Esophagus (tissue), 2 donors: ENCODE data around the gene FBXO33. TPM values are rescaled to one million over a fixed set of nuclear protein-coding genes. Genes with fewer than 3 reads are reported as not detected.

Experiments
- H3K27ac ChIP-seq, 2 donors: one replicate each; pipeline ENCODE4 v1.5.1; 2013; ENCODE audit warnings: low read depth in 2 of 2, mild to moderate bottlenecking in 2 of 2, inconsistent platforms in 1 of 2, low read length in 1 of 2, moderate library complexity in 1 of 2
- H3K27me3 ChIP-seq, 2 donors: one replicate each; pipeline ENCODE4 v1.6.1; 2013; ENCODE audit warnings: low read length in 2 of 2, control low read depth in 1 of 2, mild to moderate bottlenecking in 1 of 2; ENCODE audit not compliant: insufficient read depth in 2 of 2, control insufficient read depth in 1 of 2
- H3K36me3 ChIP-seq, 2 donors: one replicate each; pipeline ENCODE4 v1.6.1; 2013; ENCODE audit warnings: low read length in 1 of 2; ENCODE audit not compliant: control insufficient read depth in 2 of 2, insufficient read depth in 2 of 2
- H3K4me1 ChIP-seq, 2 donors: one replicate each; pipeline ENCODE4 v1.6.1; 2013; ENCODE audit warnings: low read length in 1 of 2; ENCODE audit not compliant: control insufficient read depth in 2 of 2, insufficient read depth in 2 of 2
- H3K4me3 ChIP-seq, 2 donors: one replicate each; pipeline ENCODE4 v1.5.1; 2013; ENCODE audit warnings: low read length in 2 of 2, mild to moderate bottlenecking in 2 of 2, low read depth in 1 of 2, moderate library complexity in 1 of 2
- H3K9me3 ChIP-seq, 2 donors: one replicate each; pipeline ENCODE4 v1.6.1; 2013; ENCODE audit warnings: mild to moderate bottlenecking in 2 of 2, low read depth in 1 of 2, low read length in 1 of 2, moderate library complexity in 1 of 2; ENCODE audit not compliant: control insufficient read depth in 2 of 2, insufficient read depth in 1 of 2
- WGBS, 2 donors: extraction: QIAGEN DNeasy Blood & Tissue Kit; methylation state at CpG; one replicate each; pipeline ENCODE4 v1.1.7; 2013; 5-methylcytosine and 5-hydroxymethylcytosine counted together
- polyA plus RNA-seq, 2 donors: library from polyadenylated mRNA; stranded (reverse); fragments of 200-250 nt; gene quantifications; one replicate each; pipeline ENCODE4 v1.2.3, GENCODE V29; 2013
- donor health status: healthy with polysubstance abuse.
- donor health status: Bipolar disorder and iron deficiency.

FBXO33 gene
- polyA plus RNA-seq, 2 donors: 2.6 to 3.6 TPM

GRCh38 chr14:39452680-39453079 lies 20.4 kb upstream of the FBXO33 start:
- Histone ChIP-seq H3K27ac (no peak overlapping the region), H3K27me3 (no peaks in the 10 kb centered on the region), H3K9me3 (no peaks in the 10 kb centered on the region), H3K36me3 (no peaks in the 10 kb centered on the region), H3K4me1 (no peaks in the 10 kb centered on the region), H3K4me3 (no peak overlapping the region)
- WGBS, 2 donors: 91 to 95% methylated on average over 2 of the region's 2 CpGs

DNA sequence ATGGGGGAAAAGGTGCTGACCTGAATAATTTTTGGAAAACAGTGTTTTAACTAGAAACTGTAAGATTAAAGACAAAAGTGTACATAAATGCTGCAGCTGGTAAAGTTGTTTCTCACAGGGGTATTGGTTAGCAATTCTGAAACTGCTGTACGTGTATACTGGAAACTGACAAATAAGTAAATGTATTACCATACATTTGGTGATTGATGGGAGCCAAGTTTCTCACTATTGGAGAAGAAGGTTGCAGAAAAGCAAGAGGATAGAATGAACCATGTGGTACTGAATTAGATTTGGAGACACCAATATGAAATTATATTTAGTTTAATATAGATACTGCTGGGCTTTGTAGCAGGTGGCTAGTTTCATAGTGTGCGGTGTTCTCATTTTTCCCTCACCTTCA lies 19.6 kb upstream of the FBXO33 start:
- no peaks in the 10 kb centered on the region for H3K4me1 ChIP-seq
- H3K9me3 ChIP-seq: no peaks in the 10 kb centered on the region
- no peaks in the 10 kb centered on the region for H3K36me3 ChIP-seq
- 65 to 87% methylated on average over 2 of the region's 2 CpGs for WGBS, 2 donors
- H3K27ac ChIP-seq: no peak overlapping the region
- H3K27me3 ChIP-seq: no peaks in the 10 kb centered on the region
- no peak overlapping the region for H3K4me3 ChIP-seq

DNA sequence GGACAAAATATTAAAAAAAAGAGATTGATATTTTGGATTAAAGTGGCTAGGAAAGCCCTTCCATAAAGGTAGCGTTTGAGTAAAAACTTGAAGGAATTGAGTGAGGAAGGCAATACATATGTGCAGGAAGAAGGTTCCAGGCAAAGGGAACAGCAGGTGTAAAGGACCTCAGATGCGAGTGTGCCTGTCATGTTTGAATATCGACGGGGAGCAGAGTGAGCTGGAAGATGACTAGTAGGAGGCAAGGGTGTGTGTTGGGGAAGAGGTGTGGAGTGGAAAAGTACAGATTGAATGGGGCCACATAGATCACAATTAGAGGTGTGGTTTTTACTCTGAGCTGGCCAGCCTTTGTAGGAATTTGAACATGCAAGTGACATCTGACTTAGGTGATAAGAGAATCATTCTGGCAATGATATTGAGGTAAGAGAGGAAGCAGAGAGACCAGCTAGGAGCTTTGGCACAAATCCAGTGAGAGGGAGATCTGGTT lies 15.0 kb upstream of the FBXO33 start:
- Histone ChIP-seq H3K27me3 (no peaks in the 10 kb centered on the region), H3K4me3 (no peak overlapping the region), H3K27ac (no peak overlapping the region), H3K9me3 (peaks cover 0 to under 1% of the 10 kb centered on the region in 2 donors), H3K36me3 (no peaks in the 10 kb centered on the region), H3K4me1 (no peaks in the 10 kb centered on the region)
- WGBS, 2 donors: 74 to 80% methylated on average over 4 of the region's 4 CpGs

DNA sequence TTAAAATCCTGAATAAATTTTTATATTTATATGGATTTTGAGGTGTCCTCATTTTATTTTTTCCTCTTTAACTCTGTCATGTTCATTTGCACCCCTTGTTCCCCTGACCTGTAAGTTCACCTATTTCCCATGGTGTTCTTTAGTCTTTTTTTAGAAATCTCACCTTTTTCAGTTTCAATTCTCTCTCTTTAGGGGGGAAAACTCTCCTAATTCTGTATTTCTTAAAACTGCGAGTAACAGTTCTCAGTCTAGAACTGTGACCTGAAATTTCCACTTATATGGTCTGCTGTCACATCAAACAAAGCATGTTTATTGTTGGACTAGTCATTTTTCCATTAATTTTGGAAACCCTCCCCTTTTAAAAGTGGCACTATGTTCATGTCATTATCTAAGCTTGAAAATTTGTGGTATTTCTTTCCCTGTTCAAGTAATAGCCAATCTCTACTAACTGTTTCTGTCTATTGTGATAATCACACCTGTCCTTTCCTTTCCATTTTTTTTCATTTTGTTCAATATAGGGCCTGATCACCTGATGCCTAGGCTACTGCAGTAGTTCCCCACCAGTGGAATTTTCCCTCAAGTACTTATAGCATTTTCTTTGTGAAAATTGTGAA lies 14.0 kb upstream of the FBXO33 start:
- Histone ChIP-seq H3K27ac (no peak overlapping the region), H3K27me3 (no peaks in the 10 kb centered on the region), H3K9me3 (peaks cover 3 to 7% of the 10 kb centered on the region in 2 donors), H3K4me1 (no peaks in the 10 kb centered on the region), H3K4me3 (no peak overlapping the region), H3K36me3 (no peaks in the 10 kb centered on the region)
- WGBS, 2 donors: 85 to 95% methylated on average over 1 of the region's 1 CpG

DNA sequence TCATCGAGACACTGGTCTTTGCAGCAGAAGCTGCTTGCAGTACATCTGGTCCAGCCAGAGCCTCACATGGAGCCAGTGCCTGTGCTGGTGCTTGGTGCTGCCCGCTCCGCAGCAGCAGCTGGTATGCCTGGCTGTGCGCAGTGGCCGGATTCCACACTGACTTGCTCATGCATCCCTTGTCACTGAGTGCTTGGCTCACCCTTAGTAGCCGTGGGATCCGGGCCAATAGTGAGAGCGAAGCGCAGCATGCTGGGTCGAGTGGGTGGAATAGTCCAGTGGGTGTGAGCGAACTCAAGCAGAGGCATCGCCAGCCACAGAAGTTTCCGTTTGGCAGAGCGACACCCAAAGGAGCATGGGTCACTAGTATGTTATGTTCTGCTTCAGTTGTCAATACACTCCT lies 10.1 kb upstream of the FBXO33 start:
- Histone ChIP-seq H3K4me1 (no peaks in the 10 kb centered on the region), H3K27ac (no peak overlapping the region), H3K36me3 (no peaks in the 10 kb centered on the region), H3K9me3 (peaks cover 3 to 7% of the 10 kb centered on the region in 2 donors), H3K27me3 (no peaks in the 10 kb centered on the region), H3K4me3 (no peak overlapping the region)
- WGBS, 2 donors: 93 to 95% methylated on average over 14 of the region's 14 CpGs

DNA sequence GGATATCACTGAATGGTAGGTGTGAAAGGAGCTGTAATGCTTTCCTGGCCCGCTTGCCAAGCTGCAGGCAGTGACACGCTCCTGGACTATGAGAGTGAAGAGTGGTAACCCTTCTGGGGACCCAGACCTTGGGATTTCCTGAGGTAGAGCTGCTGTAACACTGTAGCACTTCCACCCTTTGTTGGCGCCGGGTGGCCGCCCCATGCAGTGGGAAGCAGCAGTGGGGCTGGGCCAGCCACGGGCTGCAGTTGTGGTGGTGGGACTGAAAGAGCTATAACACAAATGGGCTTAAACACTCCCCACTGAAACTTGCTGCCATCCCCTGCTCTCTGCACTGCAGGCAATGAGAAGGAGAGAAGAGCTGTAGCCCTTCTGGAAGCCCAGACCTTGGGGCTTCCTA lies 9.6 kb upstream of the FBXO33 start:
- 90 to 97% methylated on average over 6 of the region's 6 CpGs for WGBS, 2 donors
- Histone ChIP-seq H3K36me3 (no peaks in the 10 kb centered on the region), H3K9me3 (peaks cover 3 to 7% of the 10 kb centered on the region in 2 donors), H3K27me3 (no peaks in the 10 kb centered on the region), H3K4me3 (no peak overlapping the region), H3K4me1 (no peaks in the 10 kb centered on the region), H3K27ac (no peak overlapping the region)

- WGBS, 2 donors: 88 to 96% methylated on average over 5 of the region's 5 CpGs
- Histone ChIP-seq H3K27ac (no peak overlapping the region), H3K9me3 (peaks cover 3 to 7% of the 10 kb centered on the region in 2 donors), H3K27me3 (no peaks in the 10 kb centered on the region), H3K36me3 (no peaks in the 10 kb centered on the region), H3K4me1 (no peaks in the 10 kb centered on the region), H3K4me3 (no peak overlapping the region)
Observed at GRCh38 chr14:39440975-39441374, 8.7 kb upstream of the FBXO33 start.

DNA sequence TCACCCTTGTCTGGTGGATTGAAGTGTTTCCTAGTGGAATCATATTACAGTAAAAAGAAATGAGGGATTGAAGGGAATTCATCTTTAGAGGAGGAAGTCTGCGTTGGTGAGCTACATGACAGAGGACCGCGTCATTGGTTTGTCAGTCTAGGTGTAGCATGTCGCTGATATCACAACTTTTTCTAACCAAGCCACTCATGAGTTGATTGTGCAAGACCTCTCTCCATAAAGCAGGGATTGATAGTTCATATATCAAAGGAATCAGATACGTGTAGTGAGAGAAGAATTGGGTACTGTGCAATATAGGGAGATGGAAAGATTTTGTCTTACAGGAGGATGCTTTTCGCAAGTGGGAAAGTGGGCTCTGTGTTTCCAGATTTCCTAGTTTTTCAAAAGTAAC lies 3.0 kb upstream of the FBXO33 start:
- Histone ChIP-seq H3K4me3 (no peak overlapping the region), H3K9me3 (no peaks in the 10 kb centered on the region)
- 90 to 94% methylated on average over 6 of the region's 6 CpGs for WGBS, 2 donors

GRCh38 chr14:39434401-39434800 lies 2.2 kb upstream of the FBXO33 start:
- Histone ChIP-seq H3K4me3 (no peak overlapping the region), H3K9me3 (no peaks in the 10 kb centered on the region), H3K36me3 (no peaks in the 10 kb centered on the region), H3K4me1 (no peaks in the 10 kb centered on the region), H3K27ac (no peak overlapping the region), H3K27me3 (no peaks in the 10 kb centered on the region)
- 46 to 54% methylated on average over 2 of the region's 2 CpGs for WGBS, 2 donors

More for the DNA sequence above, 3.0 kb upstream of the FBXO33 start:
- no peaks in the 10 kb centered on the region for H3K36me3 ChIP-seq
- no peak overlapping the region for H3K27ac ChIP-seq
- no peaks in the 10 kb centered on the region for H3K27me3 ChIP-seq
- H3K4me1 ChIP-seq: no peaks in the 10 kb centered on the region

DNA sequence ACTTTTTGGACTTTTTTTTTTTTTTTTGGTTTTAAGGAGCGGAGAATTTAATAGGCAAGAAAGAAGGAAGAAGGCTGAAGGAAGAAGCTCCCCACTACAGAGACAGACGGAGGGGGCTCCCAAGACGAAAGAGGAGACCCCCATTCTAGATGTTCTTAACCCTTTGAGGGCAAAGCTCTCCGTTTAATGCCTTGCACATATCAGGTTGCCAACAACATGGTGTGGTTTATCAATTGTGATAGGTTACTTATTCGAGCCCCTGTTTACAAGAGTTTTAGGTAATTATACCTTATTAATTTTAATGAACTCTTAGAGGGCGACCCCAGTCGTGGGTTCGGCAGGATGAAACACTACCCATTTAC lies 1.2 kb upstream of the FBXO33 start:
- H3K4me1 ChIP-seq: no peaks in the 10 kb centered on the region
- peak overlapping the region in 1 of 2 donors; percentile 51 for H3K4me3 ChIP-seq
- H3K9me3 ChIP-seq: no peaks in the 10 kb centered on the region
- peak overlapping the region; percentile 48 to 99 for H3K27ac ChIP-seq
- no peaks in the 10 kb centered on the region for H3K27me3 ChIP-seq
- WGBS, 2 donors: 8 to 10% methylated on average over 7 to 8 of the region's 8 CpGs
- H3K36me3 ChIP-seq: no peaks in the 10 kb centered on the region
